GM18505 (cell line): ENCODE results near the gene SCRN2.

ENCODE experiments used
- ATAC-seq: cut with Tn5 transposase; IDR thresholded peaks from one replicate; pipeline ENCODE4 v1.9.1; 2021; ENCODE audit not compliant: unreplicated experiment
- POLR2A ChIP-seq: IDR thresholded peaks from 4 replicates; pipeline ENCODE4 v1.6.1; 2011; ENCODE audit warnings: borderline replicate concordance; ENCODE audit not compliant: insufficient read depth, insufficient read length; ENCODE audit errors: extremely low read depth

The SCRN2 gene

DNA sequence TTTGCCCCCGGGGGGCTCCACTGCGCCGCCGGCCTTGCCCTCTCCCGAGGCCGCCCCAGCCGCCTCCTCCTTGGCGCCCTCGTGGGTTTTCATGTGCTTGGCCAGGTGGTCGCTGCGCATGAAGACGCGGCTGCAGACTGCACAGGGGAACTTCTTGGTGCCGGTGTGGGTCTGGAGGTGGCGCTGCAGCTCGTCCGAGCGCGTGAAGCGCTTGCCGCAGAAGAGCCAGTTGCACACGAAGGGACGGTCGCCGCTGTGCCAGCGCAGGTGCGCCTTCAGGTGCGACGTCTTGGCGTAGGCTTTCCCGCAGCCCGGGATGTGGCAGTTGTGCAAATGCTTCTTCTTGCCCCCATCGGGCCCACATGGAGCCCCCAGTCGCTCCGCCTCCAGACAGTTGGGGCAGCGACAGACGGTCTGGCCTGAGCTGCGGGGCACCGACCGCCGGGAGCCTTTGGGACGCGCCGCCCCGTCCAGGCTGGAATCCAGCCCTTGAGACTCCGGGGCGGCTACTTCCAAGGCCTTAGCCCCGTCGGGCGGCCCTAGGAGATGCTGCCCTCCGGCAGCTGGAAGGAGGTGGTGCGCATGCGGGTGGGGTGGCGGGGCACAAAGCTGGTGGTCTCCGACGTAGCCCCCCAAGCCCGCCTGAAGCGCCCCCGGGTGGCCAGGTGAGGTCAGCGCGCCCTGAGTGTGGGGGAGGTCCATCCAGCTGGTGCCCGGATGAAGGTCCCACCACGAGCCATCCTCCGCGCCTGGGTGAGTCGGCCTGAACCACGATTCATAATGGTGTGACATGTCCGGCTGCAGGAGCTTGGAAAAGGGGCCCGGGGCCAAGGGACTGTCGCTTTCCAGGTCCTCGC lies 6.5 kb upstream of the SCRN2 start:
- TF ChIP-seq POLR2A: no peak
- ATAC-seq: no peak

DNA sequence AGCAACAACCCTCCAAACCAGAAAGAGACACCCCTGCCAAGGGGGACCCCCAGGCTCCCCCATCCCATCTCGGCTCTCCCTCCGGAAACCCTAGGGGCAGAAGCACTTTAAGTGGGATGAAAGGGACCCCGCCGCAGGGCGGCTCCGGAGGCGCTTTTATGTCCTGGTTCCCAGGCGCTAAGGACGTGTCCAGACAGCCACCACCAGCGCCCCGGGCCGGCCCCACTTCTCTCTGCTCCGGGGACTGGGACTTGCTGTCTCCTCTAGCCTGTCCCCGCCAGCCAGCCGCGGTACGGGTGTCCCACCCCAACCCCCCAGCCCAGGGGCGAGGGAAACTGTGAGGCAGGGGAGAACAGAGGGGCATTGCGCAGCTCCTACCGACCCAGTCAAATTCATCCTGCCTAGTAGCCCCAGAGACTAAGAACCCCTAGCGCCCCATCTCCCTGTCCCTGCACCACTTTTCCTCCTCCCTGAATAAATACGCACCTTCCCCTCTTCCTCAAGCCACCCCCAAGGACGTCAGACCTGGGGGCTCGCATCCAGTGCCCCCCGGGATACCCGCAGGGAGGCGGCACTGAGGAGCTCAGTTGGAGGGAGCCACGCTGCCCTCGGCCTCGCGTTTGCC lies 5.8 kb upstream of the SCRN2 start:
- ATAC-seq: no peak
- TF ChIP-seq POLR2A: no peak

DNA sequence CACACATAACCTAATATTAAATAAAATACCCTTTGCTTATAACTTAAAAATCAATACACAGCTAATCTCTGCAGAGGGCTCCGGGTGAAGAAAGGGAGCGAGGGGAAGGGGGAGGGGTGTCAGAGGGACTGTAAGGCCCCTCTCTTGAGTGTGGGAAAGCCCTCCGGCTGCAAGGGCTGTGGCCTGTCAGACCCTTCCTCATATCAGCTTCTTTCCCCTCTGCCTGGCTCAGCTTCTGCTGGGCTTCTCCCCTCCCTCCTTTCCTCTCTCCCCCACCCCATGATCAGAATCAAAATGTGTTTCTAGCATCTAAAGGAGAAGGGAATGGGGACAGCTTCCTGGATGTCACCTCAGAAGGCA lies 4.6 kb upstream of the SCRN2 start:
- no peak for ATAC-seq
- no peak for TF ChIP-seq POLR2A

DNA sequence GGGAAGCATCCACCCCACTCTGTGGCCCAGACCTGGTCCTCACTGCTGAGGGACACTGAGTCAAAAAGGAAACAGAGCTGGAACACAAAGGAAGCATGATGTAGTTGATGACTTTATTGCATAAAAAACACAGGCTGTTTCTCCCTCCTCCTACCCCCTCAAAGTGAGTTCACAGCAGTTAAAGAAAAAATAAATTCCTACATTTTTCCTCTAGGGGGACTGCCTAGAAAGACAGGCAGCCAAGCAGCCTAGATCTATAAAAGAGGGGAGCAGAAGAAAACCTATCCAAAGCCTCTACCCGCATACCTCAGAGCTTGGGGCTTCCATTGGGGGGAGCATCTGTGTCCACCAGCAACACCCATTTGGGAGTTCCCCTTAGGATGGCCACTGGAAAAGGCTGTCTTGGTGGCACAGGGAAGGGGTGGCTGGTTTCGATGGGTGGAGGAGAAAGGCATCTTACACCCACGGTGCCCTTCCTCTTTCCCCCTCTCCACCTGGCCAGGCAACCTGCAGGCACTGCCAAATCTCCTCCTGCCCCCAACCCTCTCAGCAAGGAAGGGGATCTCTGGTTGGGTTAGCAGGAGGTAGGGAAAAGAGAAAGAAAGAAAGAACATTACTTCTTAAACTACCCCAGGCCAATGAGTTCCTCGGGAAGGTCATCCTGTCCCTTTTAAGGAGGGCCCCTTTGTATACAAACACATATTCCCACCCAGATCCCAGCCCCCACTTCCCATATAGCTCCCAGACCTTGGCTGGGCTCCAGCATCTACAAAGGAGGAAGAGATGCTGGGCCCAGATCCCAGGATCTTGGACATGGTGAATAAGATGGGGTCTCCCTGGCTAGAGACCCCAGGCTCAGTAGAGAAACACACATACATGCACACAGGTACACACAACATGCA lies 4.0 kb upstream of the SCRN2 start:
- no peak for TF ChIP-seq POLR2A
- ATAC-seq: no peak

DNA sequence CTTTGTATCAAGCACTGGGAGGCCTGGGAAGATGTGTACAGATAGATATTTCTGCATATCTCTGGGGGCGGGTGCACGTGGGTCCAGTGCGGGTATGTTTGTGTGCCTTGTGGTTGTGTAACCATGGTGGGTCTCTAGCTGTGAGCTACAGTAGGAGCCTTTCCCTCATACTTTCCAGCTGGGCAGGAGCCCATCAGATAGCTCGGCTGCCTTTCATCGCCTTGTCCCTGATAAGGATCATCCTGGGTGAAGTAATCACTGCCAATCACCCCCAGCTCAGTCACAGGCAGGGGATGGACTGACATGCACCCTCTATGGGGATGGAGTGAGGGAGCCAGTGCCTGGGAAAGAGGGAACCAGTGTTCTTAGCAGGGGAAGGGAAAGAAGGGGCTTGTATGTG lies 3.2 kb upstream of the SCRN2 start:
- no peak for TF ChIP-seq POLR2A
- no peak for ATAC-seq

DNA sequence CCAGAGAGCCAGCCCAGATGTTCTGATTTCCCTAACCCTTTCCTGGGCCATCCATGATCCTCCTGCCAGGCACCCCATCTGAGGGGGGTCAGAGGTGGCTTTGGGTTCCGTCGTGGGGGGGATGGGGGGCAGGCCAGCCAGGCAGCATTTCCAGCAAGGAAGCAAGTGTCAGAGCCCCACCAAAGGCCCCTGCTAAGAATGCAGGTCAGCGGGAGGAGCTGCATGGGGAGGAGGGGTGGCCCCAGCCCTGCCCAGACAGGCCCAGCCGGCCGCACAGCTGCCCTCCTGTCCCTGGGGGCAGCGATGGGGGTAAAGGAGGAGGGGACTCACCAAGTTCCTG lies 2.3 kb upstream of the SCRN2 start:
- no peak for ATAC-seq
- TF ChIP-seq POLR2A: no peak

DNA sequence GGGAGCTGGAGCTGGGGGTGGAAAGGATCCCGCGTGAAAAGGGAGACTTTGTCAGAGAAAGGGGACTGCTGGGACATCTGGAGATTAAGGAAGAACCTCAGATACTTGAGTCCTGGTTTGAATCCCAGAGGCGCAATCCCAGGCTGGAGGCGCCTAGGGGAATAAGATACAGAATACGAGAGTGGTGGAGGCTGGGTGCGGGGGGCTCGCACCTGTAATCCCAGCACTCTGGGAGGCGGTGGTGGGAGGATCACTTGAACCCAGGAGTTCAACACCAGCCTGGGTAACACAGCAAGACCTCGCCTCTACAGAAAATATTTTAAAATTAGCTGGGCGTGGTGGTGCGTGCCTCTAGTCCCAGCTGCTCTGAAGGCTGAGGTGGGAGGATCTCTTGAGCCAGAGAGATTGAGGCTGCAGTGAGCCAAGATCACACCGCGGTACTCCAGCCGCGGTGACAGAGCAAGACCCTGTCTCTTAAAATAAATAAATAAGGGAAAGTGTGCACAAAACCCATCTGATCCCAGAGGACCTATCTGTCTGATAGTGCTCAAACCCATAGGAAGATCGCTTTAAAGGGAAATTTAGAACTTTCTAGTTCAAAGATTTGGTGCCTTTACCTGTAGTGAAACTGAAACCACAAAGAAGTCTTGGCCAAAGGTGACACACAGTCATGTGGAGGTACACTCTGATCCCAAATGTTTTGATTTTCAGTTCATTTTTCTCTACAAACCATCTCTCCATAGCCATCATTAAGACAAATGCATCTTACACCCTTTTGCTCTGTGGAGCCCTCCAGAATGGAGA lies 617 bp upstream of the SCRN2 start:
- no peak for ATAC-seq
- TF ChIP-seq POLR2A: no peak

DNA sequence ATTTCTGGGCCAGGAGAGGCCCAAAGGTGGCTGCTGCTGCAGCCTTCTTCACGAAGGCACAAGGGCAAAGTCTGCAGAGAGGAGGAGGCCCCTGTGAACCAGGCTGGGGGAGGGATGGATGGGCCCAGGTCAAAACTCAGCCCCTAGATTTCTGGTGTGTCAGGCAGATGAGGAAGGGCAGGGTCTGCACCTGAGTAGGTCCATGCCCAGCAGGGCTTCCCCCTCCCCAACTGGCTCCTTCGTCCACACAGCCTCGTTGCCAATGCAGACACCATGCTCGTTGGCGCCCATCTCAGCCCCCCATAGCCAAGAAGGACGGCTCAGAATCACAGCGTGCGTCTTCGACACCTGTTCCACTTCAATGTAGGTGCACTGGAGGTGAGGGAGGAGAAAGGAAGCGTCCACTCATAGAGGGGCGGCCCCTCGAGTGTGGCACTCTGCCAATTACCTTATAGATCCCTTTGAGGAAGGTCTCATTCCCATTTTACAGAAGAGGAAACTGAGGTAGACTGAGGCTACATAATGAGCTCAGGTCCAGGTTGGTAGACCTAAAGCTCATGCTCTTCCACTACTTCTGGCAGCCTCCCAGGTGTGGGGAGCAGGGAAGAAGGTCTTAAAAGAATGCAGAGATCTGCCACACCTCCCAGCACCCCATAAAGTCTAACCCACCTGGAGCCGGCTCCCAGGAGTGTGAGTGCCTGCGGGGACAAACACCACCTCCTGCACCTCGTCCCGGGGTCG lies 902 bp downstream of the SCRN2 start:
- no peak for TF ChIP-seq POLR2A
- ATAC-seq: no peak

DNA sequence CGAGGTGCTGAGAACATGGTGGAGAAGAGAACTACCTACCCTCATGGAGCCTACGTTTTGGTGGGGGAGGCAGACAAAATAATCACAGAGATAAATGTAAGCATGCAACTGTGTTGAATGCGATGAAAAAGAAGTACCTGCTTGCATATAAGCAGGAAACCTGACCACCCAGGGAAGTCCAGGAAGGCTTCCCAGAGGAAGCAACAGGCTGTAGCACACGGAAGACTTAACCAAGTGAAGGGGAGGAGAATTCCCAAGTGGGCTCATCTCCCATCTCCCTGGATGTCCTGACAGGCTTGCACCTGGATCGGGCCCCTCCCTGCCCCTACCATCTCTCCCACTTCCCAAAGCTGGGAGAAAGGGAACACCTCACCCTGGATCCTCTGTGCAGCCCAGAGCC lies 2.0 kb downstream of the SCRN2 start:
- no peak for TF ChIP-seq POLR2A
- ATAC-seq: no peak

DNA sequence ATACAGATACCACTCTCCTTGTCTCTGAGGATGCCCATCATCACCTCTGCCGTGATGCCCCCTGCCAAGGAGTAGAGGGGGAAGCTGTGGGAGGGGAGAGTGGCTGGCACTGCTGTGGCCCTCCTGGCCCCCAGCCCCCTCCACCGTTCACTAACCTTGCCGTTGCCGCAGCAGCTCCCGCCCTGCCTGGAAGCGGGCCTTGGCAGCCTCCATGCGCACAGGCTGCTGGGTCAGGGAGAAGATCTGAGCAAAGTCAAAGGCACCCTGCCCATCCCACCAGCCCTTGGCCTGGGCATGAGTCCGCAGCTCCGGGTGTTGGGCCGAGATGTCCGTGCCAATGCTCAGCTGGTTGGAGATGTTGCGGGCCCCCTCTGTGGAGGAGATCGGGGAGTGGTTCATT lies 2.4 kb downstream of the SCRN2 start:
- no peak for TF ChIP-seq POLR2A
- ATAC-seq: no peak

DNA sequence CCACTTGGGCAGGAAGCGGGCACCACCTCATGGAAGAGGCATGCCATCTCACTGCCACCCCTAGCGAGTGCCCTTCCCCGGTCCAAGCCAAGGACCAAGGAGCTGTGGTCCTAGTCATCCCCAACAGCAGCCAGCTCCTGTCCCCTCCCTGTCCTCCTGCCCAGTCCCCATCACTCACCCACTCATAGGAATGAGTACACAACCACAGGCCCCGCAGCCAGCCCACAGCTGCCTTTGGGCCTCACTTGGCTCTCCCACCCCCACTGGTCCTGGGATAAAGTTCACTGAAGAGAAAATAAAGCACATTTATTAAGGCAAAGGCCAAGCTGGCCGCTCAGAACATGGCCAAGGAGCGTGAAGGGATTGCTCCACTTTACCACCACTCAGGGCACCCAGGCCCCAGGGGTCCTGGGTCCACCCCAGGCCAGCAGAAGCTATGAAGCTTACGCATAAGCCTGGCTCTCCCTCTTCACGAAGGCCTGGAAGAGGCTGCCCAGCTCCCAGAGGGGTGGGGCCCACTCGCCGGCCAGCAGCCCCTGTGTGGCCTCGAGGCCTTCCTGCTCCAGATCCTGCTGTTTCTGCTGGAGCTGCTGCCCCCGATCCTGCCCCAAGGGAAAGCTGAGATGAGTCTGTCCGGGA lies 3.6 kb downstream of the SCRN2 start:
- ATAC-seq: no peak

DNA sequence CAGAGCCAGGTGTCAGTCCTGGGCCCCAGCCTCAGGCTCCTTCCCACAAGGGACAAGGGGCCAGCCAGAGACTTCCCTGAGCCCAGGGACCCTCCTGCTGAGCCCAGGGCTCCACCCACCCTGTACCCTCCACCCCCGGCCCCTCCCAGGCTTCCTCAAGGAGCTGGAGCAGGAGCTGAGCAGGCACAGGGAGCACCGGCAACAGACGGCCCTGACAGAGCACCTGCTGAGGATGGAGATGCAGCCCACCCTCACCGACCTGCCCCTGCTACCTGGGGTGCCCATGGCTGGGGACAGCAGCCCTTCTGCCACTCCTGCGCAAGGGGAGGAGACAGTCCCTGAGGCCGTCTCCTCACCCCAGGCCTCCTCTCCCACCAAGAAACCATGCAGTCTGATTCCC lies 4.5 kb downstream of the SCRN2 start:
- ATAC-seq: no peak

More for the DNA sequence above, 3.6 kb downstream of the SCRN2 start:
- no peak for TF ChIP-seq POLR2A

More for the DNA sequence above, 4.5 kb downstream of the SCRN2 start:
- TF ChIP-seq POLR2A: no peak
